ENCODE data around the gene SYPL1.

DNA sequence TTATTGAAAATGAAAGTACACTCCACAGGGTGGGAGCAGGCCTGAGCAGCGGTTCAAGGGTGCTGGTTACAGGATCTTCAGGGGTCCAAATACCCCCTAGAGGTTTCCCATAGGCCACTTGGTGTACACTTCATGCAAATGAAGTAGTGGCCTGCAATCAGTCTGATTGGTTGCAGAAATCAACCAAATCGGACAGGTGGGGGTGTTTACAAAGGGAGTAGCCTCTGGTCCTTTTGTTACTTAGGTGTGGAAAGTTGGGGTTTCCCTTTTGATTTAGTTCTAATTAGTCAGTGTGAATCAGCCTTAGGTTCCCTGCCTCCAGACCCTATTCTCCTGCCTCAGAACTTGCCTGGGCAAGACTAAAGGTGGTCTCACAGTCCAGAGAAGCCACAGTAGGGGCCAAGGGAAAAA lies 49.6 kb downstream of the SYPL1 start:
- TF ChIP-seq, protein P1, sequence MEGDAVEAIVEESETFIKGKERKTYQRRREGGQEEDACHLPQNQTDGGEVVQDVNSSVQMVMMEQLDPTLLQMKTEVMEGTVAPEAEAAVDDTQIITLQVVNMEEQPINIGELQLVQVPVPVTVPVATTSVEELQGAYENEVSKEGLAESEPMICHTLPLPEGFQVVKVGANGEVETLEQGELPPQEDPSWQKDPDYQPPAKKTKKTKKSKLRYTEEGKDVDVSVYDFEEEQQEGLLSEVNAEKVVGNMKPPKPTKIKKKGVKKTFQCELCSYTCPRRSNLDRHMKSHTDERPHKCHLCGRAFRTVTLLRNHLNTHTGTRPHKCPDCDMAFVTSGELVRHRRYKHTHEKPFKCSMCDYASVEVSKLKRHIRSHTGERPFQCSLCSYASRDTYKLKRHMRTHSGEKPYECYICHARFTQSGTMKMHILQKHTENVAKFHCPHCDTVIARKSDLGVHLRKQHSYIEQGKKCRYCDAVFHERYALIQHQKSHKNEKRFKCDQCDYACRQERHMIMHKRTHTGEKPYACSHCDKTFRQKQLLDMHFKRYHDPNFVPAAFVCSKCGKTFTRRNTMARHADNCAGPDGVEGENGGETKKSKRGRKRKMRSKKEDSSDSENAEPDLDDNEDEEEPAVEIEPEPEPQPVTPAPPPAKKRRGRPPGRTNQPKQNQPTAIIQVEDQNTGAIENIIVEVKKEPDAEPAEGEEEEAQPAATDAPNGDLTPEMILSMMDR (IDR thresholded peaks at IDR 0.05) = no peak
- TF ChIP-seq EP300 (IDR thresholded peaks at IDR 0.05) (no peak), POLR2AphosphoS5 (IDR thresholded peaks at IDR 0.05) (no peak)

All from upper lobe of left lung (tissue), 4 donors.